SIG-M5 treated with dmso at 0.1 percent for 504 hours (cell line): ENCODE measurements around the gene AUTS2.

Experiments
- DNase-seq: peaks from one replicate; lab custom pipeline; 2025; ENCODE audit not compliant: unreplicated experiment; lab: John Stamatoyannopoulos, UW

Gene AUTS2

DNA sequence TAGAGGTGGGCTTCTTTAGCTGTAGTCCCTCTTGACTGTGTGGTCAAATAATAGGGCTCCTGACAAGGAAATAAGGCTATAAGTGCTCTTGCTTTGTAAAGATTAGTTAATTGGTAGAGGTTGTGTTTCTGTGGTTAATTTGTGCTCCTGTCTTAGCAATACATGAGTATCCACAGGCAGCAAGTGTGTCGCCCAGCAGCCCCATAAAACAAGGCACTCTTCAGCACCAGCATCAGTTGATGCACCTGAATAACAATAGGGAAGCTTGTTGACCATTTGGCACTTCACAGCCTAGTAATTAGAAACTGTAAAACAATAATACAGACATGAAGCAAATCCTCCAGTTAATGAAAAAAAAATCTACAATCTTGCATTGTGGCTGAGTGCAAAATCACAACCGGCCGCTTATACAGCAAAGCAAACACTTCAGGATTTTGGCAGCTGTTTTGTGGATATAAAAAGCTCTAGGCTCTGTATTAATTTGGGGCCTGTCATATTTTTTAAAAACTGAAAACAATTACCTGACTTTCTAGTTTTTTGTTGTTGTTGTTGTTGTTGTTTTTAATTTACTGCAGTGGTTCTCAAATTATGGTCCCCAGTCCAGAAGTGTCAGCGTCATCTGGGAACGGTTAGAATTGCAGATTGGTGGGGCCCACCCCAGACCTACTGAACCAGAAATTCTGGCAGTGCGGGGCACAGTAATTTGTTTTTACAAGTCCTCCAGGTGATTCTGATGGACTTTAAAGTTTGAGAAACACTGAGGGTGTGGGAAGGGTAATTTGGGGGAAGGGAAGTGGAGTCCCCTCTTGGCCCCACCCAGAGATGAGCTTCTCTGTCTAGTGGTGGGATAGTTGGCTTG, 56.8 kb downstream of the AUTS2 start:
- DNase-seq, result no peak

DNA sequence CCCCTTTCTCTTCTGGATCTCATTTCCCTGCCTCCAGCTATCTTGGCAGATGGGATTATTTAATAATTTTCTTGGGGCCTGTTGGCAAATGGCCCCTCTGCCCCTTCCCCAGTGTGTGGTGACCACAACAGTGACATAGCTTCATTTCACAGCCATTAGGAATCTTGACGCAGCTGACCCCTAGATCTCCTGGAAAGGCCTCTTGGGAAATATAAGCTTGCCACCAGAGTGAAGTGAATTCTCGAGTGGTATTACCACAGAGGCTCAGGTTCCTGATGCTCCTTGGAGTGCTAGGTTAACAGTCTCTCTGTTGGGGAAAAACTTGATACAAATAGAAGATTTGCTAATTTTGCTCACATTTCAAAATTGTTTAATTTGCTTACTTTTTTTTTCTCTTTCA, 57.8 kb downstream of the AUTS2 start:
- DNase-seq, result no peak

DNA sequence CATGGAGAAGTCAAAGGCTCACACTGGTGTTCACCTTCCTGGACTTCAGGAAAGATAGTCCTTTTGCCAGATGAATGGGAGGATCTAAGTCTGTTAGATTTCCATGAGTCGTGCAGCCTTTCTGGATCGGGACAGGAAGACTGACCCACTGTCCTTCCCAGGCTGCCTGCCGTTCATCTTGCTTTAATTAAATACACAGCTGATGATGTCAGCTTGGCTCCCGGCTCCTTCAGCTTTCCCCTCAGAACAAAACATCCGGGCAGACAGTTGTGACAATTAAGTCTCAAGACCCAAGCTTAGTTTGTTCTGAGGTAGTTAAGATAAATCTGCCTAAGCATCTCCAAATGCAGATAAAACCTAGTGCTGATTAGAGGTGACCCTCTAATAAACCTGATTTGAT, 58.6 kb downstream of the AUTS2 start:
- DNase-seq, result no peak

DNA sequence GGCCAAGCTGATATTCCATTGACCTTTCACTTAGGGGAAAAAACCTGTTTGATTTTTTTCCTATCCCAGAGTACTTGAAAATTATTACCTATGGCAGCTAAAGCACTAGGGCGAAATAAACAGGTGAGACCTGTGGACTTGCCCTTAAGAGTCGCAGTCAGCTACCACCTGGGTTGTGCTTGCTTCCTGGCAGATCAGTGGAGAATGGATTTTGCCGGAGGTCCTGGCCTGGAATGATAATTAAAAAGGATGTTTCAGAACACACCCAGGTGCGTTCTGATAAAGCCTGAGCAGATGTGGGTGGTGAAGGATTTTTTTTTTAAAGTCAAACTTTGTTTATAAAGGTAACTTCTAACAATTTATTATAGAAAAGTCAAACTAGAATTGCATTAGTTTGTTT, 59.1 kb downstream of the AUTS2 start:
- DNase-seq, result no peak

- no peak for DNase-seq
Observed at GRCh38 chr7:69657985-69658384, 59.7 kb downstream of the AUTS2 start.

GRCh38 chr7:69659983-69660382, 61.7 kb downstream of the AUTS2 start:
- DNase-seq, result no peak

- no peak for DNase-seq
Observed at GRCh38 chr7:69661342-69661741, 63.1 kb downstream of the AUTS2 start.

DNA sequence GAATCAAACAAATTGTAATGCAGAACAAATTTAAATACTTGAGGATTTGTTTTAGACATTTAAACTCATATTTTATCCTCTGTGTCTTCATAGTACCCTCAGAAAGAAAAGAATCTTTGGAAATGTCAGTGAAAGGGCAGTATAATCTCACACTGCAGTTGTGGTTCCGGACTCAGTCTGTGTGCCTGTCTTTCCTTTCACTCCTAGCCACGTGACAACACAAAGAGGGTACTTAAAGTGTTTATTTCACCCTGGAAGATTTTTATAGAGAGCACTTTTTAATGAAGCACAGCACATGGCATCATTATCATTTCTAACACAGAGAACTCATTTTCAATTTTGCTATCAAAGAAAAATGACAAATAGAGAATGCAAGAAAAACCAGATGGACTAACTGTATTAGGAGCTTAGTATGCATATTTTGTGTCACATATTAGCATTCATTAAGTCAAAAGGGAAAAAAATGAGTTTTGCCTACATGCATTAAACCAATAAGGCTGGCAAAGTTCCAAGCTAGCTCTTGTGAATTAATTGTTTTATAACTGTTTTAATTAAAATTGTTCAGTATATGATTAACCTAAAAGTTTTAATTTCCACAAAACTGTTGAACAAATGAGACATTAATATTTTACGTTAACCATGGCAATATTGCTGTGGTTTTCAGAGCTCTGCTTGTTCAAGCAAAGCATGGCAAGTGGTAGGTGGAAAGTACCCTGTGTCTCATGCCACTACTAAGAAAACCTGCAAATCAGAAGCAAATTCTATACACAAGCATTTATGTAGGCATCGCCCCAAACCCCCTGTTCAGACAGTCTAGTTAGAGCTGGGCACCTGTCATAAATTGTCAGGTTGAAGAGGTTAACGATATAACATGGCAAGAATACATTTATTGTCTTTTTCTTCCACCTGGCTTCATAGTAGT, 65.9 kb downstream of the AUTS2 start:
- DNase-seq, result no peak

DNA sequence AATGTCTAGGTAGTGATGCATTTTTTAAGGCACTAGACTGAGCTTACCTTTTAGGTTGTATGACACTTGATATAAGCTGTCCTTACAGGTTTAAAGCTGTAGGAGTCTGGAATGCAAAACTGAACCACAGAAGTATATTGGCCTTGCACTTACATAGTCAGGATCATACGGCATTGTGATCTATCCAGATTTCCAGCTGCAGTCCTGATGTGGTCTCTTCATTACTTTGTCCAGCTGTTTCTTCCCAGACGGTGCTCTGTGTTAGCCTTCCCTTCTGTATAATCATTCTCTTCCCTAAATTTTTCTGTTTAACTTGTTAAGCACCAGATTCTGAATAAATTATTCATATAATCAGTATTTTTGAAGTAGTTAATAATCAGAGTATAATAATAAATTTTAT, 67.1 kb downstream of the AUTS2 start:
- no peak for DNase-seq

DNA sequence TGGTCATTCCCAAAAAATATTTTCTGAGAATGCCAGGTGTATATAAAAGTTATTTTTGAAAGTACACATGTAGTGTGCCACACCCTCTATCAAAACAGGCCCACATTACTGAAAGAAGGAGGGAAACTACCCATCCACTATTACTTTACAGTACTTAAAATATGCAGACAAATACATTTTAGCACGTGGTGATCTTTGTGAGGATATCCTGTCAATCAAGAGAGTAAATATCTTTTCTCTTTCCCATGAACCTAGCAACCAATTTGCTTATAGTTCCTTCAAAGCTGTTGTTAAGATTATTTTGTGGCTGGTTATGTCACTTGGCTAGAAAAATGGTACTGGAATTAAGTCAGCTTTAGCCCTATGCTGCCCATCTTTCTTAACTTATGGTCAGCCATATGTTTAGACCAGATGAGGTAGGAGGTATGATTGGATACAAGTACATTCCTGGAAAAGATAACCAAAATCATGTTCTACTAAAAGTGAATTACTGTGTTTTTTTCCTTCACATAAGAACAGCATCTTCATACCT, 70.1 kb downstream of the AUTS2 start:
- DNase-seq, result no peak

- DNase-seq, result no peak
Observed at GRCh38 chr7:69670701-69671100, 72.4 kb downstream of the AUTS2 start.

- DNase-seq, result no peak
Observed at GRCh38 chr7:69673074-69673473, 74.8 kb downstream of the AUTS2 start.

DNA sequence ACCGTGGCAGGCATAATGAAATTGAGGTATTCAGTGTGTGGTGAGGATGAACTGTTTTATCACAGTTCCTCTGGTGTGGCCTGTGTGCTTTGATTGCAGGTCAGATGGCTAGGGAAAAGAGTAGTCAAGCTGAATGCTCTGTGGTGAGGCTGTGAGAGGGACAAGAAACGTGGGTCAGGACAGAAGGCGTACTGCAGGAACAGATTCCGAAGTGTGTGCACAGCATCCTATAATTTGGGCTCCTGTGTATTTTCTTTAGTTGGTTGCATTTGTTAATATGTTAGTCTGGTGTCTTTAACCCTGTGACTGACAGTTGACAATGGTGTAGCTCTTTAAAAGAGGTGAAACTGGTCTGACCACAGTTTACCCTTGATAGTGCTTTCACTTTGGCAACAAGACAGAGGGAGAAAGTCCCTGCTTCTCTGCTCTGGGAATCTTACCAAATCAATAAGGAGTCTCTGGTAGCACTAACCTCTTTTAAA, 76.5 kb downstream of the AUTS2 start:
- no peak for DNase-seq

- DNase-seq, result no peak
Observed at GRCh38 chr7:69676247-69676646, 78.0 kb downstream of the AUTS2 start.

DNA sequence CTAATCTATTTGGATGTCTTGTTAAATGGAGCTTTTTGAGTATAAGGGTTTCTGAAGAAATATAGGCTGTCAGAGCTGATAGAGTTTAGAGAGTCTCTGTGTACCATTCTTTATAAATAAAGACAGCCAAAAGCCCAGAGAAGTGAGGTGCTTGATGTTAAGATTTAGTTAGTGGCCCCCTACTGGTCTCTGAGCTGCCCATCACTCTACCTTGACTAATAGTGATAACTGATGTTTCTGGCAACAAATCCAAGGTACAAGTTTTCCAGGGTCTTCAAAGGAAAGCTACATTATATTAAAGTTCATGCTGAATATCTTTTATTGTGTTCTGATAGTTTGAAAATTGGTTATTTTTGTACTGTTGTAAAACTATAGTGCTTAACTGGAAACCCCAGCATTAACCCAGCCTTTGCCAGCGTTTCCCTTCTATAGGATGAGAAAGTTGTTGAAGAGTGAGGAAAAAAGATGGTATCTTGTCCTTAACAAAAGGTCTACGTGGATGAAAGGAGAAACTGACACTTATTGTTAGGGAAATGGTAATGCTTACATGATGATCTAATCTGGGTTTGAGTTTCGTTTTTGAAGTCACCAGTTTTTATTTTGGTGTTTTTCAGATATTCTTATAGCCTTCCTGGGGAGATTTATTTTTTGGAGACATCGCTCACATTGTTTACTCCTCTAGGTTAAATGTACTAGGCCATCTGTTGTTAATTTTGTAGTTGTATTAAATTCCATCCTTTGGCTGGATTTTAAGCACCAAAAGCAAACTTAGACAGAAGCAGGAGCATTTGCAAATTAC, 79.0 kb downstream of the AUTS2 start:
- DNase-seq, result no peak

GRCh38 chr7:69677881-69678493, 79.7 kb downstream of the AUTS2 start:
- DNase-seq, result no peak

DNA sequence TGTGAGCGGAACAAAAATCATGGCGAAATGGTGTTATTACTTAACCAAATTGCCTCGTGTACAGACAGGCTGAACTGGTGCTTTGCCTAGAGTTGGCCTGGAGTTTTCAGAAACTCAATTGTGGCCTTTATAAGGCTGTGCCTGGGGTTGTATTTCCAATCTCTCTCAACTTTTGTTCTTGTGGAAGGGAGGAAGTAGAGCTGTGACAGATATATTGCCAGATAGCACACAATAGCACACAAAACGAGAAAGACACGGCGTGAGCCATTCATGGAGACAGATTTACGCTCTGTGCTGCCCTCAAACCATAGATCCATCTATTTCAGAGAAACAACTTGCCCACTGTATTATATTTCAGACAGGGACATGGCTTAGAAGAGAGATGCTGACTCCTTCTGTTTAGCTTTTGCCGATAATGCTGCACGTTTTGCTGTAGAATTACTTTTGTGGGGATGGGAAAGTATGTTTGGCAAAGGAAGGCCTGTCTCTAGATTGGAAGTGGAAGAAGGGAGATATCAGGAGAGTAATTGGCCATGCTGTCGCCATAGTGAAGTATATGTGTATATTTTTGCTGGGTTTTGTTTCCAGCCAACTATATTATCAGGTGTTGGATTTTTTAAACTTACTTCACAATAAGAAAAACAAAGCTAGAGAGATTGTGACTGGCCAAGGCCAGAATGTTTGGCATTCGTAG, 80.4 kb downstream of the AUTS2 start:
- no peak for DNase-seq

DNA sequence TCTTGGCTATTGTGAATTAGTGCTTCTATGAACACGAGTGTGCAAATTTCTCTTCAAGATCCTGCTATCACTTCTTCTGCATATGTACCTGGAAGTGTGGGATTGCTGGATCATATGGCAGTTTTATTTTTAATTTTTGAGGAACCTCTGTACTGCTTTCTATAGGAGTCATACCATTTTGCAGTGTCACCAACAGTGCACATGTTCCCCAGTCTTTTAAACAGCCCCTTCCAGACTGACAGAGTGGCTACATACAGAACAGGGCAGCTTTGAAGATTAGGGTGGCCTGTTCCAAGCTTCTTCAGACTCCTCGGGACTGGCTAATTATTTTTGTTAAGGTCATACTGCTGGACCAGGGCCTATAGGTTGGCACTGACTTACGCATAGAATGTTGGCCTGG, 82.9 kb downstream of the AUTS2 start:
- DNase-seq, result no peak

GRCh38 chr7:69682518-69682917, 84.2 kb downstream of the AUTS2 start:
- no peak for DNase-seq

DNA sequence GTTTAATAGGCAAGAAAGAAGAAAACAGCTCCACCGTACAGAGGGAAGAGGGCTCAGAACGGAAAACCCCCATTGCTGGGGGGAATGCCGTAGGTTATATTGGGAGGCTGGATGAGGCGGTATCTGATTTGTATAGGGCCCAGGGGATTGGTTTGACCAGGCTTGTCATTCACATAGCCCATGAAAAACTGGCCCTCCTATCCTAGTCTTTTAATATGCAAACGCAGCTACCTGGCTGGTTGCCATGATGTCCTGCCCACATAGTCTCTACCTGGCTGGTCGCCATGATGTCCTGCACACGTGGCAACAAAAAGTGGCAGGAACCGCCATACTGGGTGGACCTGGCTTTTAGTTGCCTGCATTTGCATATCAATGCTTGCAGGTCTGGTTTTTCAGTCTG, 84.7 kb downstream of the AUTS2 start:
- no peak for DNase-seq
